ENCODE results near the gene RALGPS1.

DNA sequence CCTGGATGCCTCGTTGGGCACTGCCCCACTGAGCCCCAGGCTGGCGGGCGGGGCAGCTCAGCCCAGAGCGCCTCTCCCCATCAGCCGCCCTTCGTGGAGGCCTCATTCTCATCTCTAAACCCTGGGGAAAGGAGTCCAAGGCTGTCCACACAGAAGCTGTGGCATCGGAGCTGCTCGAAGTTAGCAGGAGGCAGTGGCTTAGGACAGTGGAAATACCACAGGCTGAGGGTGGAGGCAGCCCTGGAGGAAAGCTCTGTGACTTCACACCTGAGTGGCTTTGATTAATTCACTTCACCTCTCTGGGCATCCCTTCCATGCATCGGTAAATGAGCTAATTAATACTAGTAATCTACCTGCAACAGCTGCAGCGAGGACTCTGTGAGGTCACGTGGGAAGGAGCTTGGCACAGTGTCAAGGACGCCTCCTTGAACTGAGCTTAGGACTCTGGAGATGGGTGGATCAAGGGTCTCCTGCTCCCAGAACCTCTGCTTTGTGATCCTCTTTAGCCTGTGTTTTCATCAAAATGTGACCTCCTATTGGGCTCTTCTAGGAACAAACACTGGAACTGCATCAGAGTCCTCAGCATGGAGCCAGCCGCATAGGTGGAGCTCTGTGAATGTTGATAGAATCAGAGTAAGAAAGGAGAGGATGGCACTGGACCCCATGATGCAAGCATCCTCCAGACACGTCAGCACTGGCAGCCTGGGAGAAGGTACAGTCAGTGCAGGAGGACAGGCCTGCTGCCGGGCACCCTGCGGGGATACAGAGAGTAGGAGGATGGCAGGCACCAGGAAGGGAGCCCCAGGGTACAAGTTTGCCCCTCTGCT, 208.7 kb downstream of the RALGPS1 start:
- TF ChIP-seq CTCF (IDR thresholded peaks at IDR 0.05) (no peak), RNF2 (IDR thresholded peaks at IDR 0.05; ENCODE audit: borderline replicate concordance, low read depth) (no peak), MYC (IDR thresholded peaks at IDR 0.05; ENCODE audit: borderline replicate concordance, low read length) (no peak), POLR2A (IDR thresholded peaks at IDR 0.05; ENCODE audit: low read length) (no peak), JUNB (IDR thresholded peaks at IDR 0.05) (no peak), CBX8 (IDR thresholded peaks at IDR 0.05) (no peak), TP53 (CRISPR knock-in tag; IDR thresholded peaks at IDR 0.05) (no peak), EP300 (IDR thresholded peaks at IDR 0.05) (no peak), HMGXB4 (CRISPR knock-in tag; IDR thresholded peaks at IDR 0.05; ENCODE audit: borderline replicate concordance) (no peak), BHLHE40 (IDR thresholded peaks at IDR 0.05; ENCODE audit: low read depth, low read length) (no peak), SMC3 (IDR thresholded peaks at IDR 0.05) (no peak)

Data from A549 (cell line).